PC-9 (cell line): Measurements from ENCODE around the gene TMEM183A.

Source experiments
- CTCF ChIP-seq: fragments of 200-600 bp; sonication (generic); conservative IDR thresholded peaks from 2 replicates; pipeline ENCODE4 v1.6.1; 2017; ENCODE audit warnings: mixed run types, antibody characterized with exemption, mild to moderate bottlenecking, moderate library complexity
- EZH2 ChIP-seq: fragments of 200-600 bp; sonication (generic); IDR thresholded peaks from 2 replicates; pipeline ENCODE4 v1.8.0; 2017; ENCODE audit warnings: antibody characterized with exemption, low read depth

- TF ChIP-seq EZH2 (no peak), CTCF (no peak)
Measured at GRCh38 chr1:203036135-203036534, 29.0 kb downstream of the TMEM183A start.
